HepG2 (cell line): ENCODE results near the gene NT5M. TPM values are rescaled to one million over a fixed set of nuclear protein-coding genes. Genes with fewer than 3 reads are reported as not detected.

Experiments used
- AHR ChIP-seq: IDR thresholded peaks from 2 replicates; pipeline ENCODE4 v1.6.1; 2018; ENCODE audit warnings: missing genetic modification reagents, missing compliant biosample characterization
- BORCS8-MEF2B ChIP-seq: sonication (generic); formaldehyde crosslinking; IDR thresholded peaks from 2 replicates; pipeline ENCODE4 v1.8.0; 2022; ENCODE audit warnings: mild to moderate bottlenecking, missing genetic modification reagents
- CREM ChIP-seq, 2 experiments: sonication (generic) in 1 of 2; formaldehyde crosslinking in 1 of 2; IDR thresholded peaks; 2 replicates each; pipeline versions ENCODE4 v1.4.0 to v1.6.1; 2016 to 2020; ENCODE audit warnings: antibody characterized with exemption in 1 of 2, mild to moderate bottlenecking in 1 of 2, missing genetic modification reagents in 1 of 2
- GATAD2A ChIP-seq: IDR thresholded peaks from 2 replicates; pipeline ENCODE4 v1.6.1; 2016
- GTF3A ChIP-seq: sonication (generic); formaldehyde crosslinking; conservative IDR thresholded peaks from 2 replicates; pipeline ENCODE4 v1.4.0; 2020; ENCODE audit warnings: mild to moderate bottlenecking, missing genetic modification reagents
- HNRNPUL1 ChIP-seq: fragments of 200-400 bp; formaldehyde crosslinking; IDR thresholded peaks from 2 replicates; pipeline ENCODE4 v1.6.1; 2017; ENCODE audit warnings: low read depth, mild to moderate bottlenecking, low read length, moderate library complexity
- IKZF4 ChIP-seq: sonication (generic); formaldehyde crosslinking; IDR thresholded peaks from 2 replicates; pipeline ENCODE4 v1.5.1; 2020; ENCODE audit warnings: borderline replicate concordance, mild to moderate bottlenecking, low read depth, missing genetic modification reagents; ENCODE audit errors: not compliant biosample characterization
- KDM2A ChIP-seq: sonication (generic); formaldehyde crosslinking; IDR thresholded peaks from 2 replicates; pipeline ENCODE4 v1.4.0; 2020; ENCODE audit warnings: low read depth, missing genetic modification reagents, borderline replicate concordance
- MED1 ChIP-seq: sonication (generic); formaldehyde crosslinking; IDR thresholded peaks from 2 replicates; pipeline ENCODE4 v1.4.0; 2020; ENCODE audit warnings: missing genetic modification reagents
- NR2F1 ChIP-seq, 2 experiments: fragments of 450-650 bp in 1 of 2; formaldehyde crosslinking in 1 of 2; IDR thresholded peaks; 2 replicates each; pipeline versions ENCODE4 v1.5.0 to v1.6.1; 2016 to 2020; ENCODE audit warnings: mild to moderate bottlenecking in 1 of 2, missing compliant biosample characterization in 1 of 2, missing genetic modification reagents in 1 of 2, moderate library complexity in 1 of 2
- PHF20 ChIP-seq: sonication (generic); formaldehyde crosslinking; IDR thresholded peaks from 2 replicates; pipeline ENCODE4 v1.5.0; 2020; ENCODE audit warnings: mild to moderate bottlenecking, missing genetic modification reagents
- RELA ChIP-seq: sonication (generic); formaldehyde crosslinking; IDR thresholded peaks from 2 replicates; pipeline ENCODE4 v1.4.0; 2020; ENCODE audit warnings: missing genetic modification reagents
- ZKSCAN5 ChIP-seq: sonication (generic); formaldehyde crosslinking; IDR thresholded peaks from 2 replicates; pipeline ENCODE4 v1.5.1; 2020; ENCODE audit warnings: mild to moderate bottlenecking, missing genetic modification reagents
- ZNF34 ChIP-seq: sonication (generic); formaldehyde crosslinking; IDR thresholded peaks from 2 replicates; pipeline ENCODE4 v1.4.0; 2020; ENCODE audit warnings: mild to moderate bottlenecking, missing genetic modification reagents, borderline replicate concordance
- ZNF350 ChIP-seq: sonication (generic); formaldehyde crosslinking; IDR thresholded peaks from 2 replicates; pipeline ENCODE4 v1.4.0; 2020; ENCODE audit warnings: mild to moderate bottlenecking, low read depth, missing genetic modification reagents, borderline replicate concordance
- ZNF382 ChIP-seq: sonication (generic); formaldehyde crosslinking; IDR thresholded peaks from 2 replicates; pipeline ENCODE4 v1.5.0; 2020; ENCODE audit warnings: missing genetic modification reagents, mild to moderate bottlenecking, borderline replicate concordance
- ZNF460 ChIP-seq: sonication (generic); formaldehyde crosslinking; IDR thresholded peaks from 2 replicates; pipeline ENCODE4 v1.5.1; 2020; ENCODE audit warnings: missing genetic modification reagents, mild to moderate bottlenecking, borderline replicate concordance
- ZNF788 ChIP-seq: sonication (generic); formaldehyde crosslinking; IDR thresholded peaks from 2 replicates; pipeline ENCODE4 v1.5.0; 2020; ENCODE audit warnings: mild to moderate bottlenecking, missing genetic modification reagents, borderline replicate concordance
- polyA plus RNA-seq, 8 experiments: library from polyadenylated mRNA; depleted of rRNA in 3 of 8; stranded (reverse) in 7 of 8; unstranded in 1 of 8; fragments of >200 nt; fragmentation: Illumina TruSeq in 4 of 8; extraction: Trizol in 4 of 8; gene quantifications; 2 replicates each; pipeline versions ENCODE4 v1.2.1 to v1.2.3, GENCODE V29; 2011 to 2016; ENCODE audit warnings: low read depth in 4 of 8, missing spikeins in 1 of 8, mixed read lengths in 1 of 8; ENCODE audit not compliant: insufficient read depth in 1 of 8
- total RNA-seq, 5 experiments: library from RNA; depleted of rRNA; stranded (reverse); fragments of >200 nt; fragmentation: Illumina TruSeq; extraction: Trizol; gene quantifications; 2 replicates each; pipeline ENCODE4 v1.2.3, GENCODE V29; 2016; ENCODE audit warnings: low read depth in 1 of 5
- TF ChIP-seq, protein P1 (sequence below): IDR thresholded peaks from 2 replicates; pipeline ENCODE4 v1.6.1; 2016; ENCODE audit warnings: mild to moderate bottlenecking, missing biosample characterization, missing genetic modification reagents
- TF ChIP-seq, protein P2 (sequence below): sonication (generic); formaldehyde crosslinking; IDR thresholded peaks from 2 replicates; pipeline ENCODE4 v1.5.1; 2020; ENCODE audit warnings: mild to moderate bottlenecking, missing genetic modification reagents, borderline replicate concordance
- TF ChIP-seq, protein P3 (sequence below): sonication (generic); formaldehyde crosslinking; IDR thresholded peaks from 2 replicates; pipeline ENCODE4 v1.5.0; 2020; ENCODE audit warnings: missing genetic modification reagents

The NT5M gene
- total and polyA plus RNA-seq, 2 of the 13 experiments (the other 11 are each of a cell fraction or from before 2014, with no cell fraction given), result 0.55 to 0.78 TPM

DNA sequence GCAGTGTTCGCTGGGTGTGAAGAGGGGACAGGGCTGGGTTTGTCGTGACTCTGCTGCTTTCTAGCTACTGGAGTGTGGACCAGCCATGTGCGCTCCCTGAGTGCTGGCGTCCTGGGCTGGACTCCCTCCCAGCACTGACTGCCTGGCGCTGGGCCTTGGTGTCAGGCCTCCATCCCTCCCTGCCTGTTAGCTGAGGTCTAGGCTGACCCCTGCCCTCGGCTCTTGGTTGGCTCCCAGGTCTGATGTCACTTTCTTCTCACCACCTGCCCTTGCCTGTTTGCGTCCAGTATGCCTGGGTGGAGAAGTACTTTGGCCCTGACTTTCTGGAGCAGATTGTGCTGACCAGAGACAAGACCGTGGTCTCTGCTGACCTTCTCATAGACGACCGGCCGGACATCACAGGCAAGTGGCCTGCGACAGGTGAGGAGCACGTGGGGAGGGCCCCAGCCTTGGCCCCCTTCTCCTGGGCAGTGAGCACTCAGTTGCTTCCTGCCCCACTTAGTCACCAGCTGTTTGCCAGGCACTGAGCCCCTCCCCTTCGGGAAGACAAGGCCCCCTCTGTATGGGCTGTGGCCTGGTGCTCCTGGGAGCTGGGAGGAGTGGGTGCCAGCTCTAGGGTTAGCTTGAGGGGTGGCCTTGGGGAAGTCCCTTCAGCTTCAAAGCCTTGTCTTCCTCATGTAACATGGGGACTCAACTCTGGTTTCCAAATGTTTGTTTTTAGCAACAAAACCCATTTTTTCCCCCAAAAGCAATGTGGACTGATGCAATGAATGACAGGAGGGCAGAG lies 41.5 kb downstream of the NT5M start (continued):
- TF ChIP-seq, protein P1, sequence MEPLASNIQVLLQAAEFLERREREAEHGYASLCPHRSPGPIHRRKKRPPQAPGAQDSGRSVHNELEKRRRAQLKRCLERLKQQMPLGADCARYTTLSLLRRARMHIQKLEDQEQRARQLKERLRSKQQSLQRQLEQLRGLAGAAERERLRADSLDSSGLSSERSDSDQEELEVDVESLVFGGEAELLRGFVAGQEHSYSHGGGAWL (CRISPR knock-in tag), result peak; percentile 77; the same call in 1 of the 2 replicates
- 0 out of 2 replicates have a peak, but pooled peaks have one; percentile 39 for TF ChIP-seq BORCS8-MEF2B (CRISPR knock-in tag)
- TF ChIP-seq GTF3A (CRISPR knock-in tag), result no peak
- TF ChIP-seq ZNF34 (CRISPR knock-in tag), result no peak; the same call in 1 of the 2 replicates
- TF ChIP-seq, protein P2, sequence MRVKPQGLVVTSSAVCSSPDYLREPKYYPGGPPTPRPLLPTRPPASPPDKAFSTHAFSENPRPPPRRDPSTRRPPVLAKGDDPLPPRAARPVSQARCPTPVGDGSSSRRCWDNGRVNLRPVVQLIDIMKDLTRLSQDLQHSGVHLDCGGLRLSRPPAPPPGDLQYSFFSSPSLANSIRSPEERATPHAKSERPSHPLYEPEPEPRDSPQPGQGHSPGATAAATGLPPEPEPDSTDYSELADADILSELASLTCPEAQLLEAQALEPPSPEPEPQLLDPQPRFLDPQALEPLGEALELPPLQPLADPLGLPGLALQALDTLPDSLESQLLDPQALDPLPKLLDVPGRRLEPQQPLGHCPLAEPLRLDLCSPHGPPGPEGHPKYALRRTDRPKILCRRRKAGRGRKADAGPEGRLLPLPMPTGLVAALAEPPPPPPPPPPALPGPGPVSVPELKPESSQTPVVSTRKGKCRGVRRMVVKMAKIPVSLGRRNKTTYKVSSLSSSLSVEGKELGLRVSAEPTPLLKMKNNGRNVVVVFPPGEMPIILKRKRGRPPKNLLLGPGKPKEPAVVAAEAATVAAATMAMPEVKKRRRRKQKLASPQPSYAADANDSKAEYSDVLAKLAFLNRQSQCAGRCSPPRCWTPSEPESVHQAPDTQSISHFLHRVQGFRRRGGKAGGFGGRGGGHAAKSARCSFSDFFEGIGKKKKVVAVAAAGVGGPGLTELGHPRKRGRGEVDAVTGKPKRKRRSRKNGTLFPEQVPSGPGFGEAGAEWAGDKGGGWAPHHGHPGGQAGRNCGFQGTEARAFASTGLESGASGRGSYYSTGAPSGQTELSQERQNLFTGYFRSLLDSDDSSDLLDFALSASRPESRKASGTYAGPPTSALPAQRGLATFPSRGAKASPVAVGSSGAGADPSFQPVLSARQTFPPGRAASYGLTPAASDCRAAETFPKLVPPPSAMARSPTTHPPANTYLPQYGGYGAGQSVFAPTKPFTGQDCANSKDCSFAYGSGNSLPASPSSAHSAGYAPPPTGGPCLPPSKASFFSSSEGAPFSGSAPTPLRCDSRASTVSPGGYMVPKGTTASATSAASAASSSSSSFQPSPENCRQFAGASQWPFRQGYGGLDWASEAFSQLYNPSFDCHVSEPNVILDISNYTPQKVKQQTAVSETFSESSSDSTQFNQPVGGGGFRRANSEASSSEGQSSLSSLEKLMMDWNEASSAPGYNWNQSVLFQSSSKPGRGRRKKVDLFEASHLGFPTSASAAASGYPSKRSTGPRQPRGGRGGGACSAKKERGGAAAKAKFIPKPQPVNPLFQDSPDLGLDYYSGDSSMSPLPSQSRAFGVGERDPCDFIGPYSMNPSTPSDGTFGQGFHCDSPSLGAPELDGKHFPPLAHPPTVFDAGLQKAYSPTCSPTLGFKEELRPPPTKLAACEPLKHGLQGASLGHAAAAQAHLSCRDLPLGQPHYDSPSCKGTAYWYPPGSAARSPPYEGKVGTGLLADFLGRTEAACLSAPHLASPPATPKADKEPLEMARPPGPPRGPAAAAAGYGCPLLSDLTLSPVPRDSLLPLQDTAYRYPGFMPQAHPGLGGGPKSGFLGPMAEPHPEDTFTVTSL (CRISPR knock-in tag), result no peak
- 0 out of 2 replicates have a peak, but pooled peaks have one; percentile 39 for TF ChIP-seq KDM2A (CRISPR knock-in tag)
- TF ChIP-seq NR2F1 (CRISPR knock-in tag; IDR thresholded peaks at IDR 0.05), result 0 out of 4 replicates have a peak, but pooled peaks of 1 of the 2 experiments have one; percentile 30
- TF ChIP-seq PHF20, result no peak
- TF ChIP-seq RELA, result peak; percentile 89
- no peak for TF ChIP-seq HNRNPUL1
- TF ChIP-seq IKZF4 (CRISPR knock-in tag), result no peak
- TF ChIP-seq ZNF788 (CRISPR knock-in tag), result no peak
- no peak for TF ChIP-seq ZNF460
- TF ChIP-seq CREM (IDR thresholded peaks at IDR 0.05), result peak; percentile 35; the same call in 1 of the 2 replicates
- TF ChIP-seq CREM (CRISPR knock-in tag; IDR thresholded peaks at IDR 0.05), result no peak
- no peak for TF ChIP-seq ZNF382 (CRISPR knock-in tag)
- TF ChIP-seq MED1 (CRISPR knock-in tag), result peak; percentile 65
- TF ChIP-seq ZNF350 (CRISPR knock-in tag), result 0 out of 2 replicates have a peak, but pooled peaks have one; percentile 39
- no peak for TF ChIP-seq AHR (CRISPR knock-in tag)
- peak; percentile 76 for TF ChIP-seq GATAD2A
- TF ChIP-seq ZKSCAN5 (CRISPR knock-in tag), result no peak
- TF ChIP-seq, protein P3, sequence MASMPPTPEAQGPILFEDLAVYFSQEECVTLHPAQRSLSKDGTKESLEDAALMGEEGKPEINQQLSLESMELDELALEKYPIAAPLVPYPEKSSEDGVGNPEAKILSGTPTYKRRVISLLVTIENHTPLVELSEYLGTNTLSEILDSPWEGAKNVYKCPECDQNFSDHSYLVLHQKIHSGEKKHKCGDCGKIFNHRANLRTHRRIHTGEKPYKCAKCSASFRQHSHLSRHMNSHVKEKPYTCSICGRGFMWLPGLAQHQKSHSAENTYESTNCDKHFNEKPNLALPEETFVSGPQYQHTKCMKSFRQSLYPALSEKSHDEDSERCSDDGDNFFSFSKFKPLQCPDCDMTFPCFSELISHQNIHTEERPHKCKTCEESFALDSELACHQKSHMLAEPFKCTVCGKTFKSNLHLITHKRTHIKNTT (CRISPR knock-in tag), result no peak
